SK-N-MC (cell line): ENCODE data around the gene CCNF.

Source experiments
- EZH2 ChIP-seq: fragments of 200-600 bp; sonication (generic); IDR thresholded peaks from one replicate; pipeline ENCODE4 v1.6.1; 2017; ENCODE audit warnings: antibody characterized with exemption
- POLR2AphosphoS5 ChIP-seq: IDR thresholded peaks from 2 replicates; pipeline ENCODE4 v1.6.1; 2012; ENCODE audit warnings: mild to moderate bottlenecking, low read depth, low read length, borderline replicate concordance

DNA sequence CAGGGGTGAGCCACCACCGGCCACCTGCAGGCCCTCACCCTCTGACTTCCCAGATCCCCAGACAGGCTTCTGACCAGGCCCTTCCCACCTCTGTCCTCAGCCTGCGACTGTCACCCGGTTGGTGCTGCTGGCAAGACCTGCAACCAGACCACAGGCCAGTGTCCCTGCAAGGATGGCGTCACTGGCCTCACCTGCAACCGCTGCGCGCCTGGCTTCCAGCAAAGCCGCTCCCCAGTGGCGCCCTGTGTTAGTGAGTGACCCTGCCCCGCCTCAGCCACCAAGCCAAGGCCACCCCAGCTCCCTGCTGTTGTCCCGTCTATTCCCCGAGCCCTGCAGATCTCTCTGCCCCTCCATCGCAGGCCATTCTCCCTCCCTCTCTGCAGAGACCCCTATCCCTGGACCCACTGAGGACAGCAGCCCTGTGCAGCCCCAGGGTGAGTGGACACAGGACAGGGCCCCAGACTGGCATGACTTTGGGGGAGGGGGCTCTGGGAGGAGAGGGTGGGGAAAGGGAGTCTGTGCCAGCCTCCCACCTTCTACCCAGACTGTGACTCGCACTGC, 43.7 kb downstream of the CCNF start:
- no peak for TF ChIP-seq EZH2
- no peak for TF ChIP-seq POLR2AphosphoS5
